PFSK-1 (cell line): ENCODE results near the gene NEDD4L.

Experiments
- FOXP2 ChIP-seq: optimal IDR thresholded peaks from 2 replicates; pipeline ENCODE3; 2011; ENCODE audit warnings: borderline replicate concordance, control low read depth, inconsistent platforms; ENCODE audit not compliant: insufficient read depth; ENCODE audit errors: extremely low read length, extremely low read depth
- POLR2AphosphoS5 ChIP-seq: IDR thresholded peaks from 2 replicates; pipeline ENCODE4 v1.6.1; 2012; ENCODE audit warnings: low read depth, mild to moderate bottlenecking, control low read depth, low read length, moderate library complexity
- SIN3A ChIP-seq: IDR thresholded peaks from 2 replicates; pipeline ENCODE4 v1.6.1; 2012; ENCODE audit warnings: mild to moderate bottlenecking, low read length, moderate library complexity, borderline replicate concordance; ENCODE audit not compliant: insufficient read depth
- TAF1 ChIP-seq: IDR thresholded peaks from 2 replicates; pipeline ENCODE4 v1.6.1; 2012; ENCODE audit warnings: low read length, control low read depth, borderline replicate concordance; ENCODE audit not compliant: insufficient read depth
- TF ChIP-seq, protein P1 (sequence below), 2 experiments: IDR thresholded peaks; 2 replicates each; pipeline versions ENCODE4 v1.6.1 to v1.8.0; 2011 to 2012; ENCODE audit warnings: low read depth in 2 of 2, low read length in 2 of 2, control low read depth in 1 of 2, inconsistent platforms in 1 of 2, mild to moderate bottlenecking in 1 of 2, moderate library complexity in 1 of 2; ENCODE audit not compliant: insufficient read depth in 1 of 2

DNA sequence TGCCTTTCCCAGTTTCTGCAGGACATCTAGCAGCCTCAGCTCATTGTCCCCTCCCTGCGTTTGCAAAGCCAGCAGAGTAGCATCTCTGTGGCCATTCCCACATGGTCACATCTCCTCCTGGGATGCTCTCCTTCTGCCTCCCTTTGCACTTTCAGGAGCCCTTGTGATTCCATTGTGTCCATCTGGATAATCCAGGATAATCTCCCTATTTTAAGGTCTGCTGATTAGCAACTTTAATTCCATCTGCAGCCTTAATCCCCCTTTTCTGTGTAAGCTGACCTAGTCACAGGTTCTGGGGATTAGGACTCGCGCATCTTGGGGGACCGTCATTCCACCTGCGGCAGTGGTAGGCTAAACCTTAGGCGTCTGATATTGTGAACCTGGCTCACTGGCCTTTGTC is 70.7 kb downstream of the NEDD4L start:
- TF ChIP-seq FOXP2 (no peak), TAF1 (no peak), POLR2AphosphoS5 (no peak), SIN3A (no peak)
- TF ChIP-seq, protein P1, sequence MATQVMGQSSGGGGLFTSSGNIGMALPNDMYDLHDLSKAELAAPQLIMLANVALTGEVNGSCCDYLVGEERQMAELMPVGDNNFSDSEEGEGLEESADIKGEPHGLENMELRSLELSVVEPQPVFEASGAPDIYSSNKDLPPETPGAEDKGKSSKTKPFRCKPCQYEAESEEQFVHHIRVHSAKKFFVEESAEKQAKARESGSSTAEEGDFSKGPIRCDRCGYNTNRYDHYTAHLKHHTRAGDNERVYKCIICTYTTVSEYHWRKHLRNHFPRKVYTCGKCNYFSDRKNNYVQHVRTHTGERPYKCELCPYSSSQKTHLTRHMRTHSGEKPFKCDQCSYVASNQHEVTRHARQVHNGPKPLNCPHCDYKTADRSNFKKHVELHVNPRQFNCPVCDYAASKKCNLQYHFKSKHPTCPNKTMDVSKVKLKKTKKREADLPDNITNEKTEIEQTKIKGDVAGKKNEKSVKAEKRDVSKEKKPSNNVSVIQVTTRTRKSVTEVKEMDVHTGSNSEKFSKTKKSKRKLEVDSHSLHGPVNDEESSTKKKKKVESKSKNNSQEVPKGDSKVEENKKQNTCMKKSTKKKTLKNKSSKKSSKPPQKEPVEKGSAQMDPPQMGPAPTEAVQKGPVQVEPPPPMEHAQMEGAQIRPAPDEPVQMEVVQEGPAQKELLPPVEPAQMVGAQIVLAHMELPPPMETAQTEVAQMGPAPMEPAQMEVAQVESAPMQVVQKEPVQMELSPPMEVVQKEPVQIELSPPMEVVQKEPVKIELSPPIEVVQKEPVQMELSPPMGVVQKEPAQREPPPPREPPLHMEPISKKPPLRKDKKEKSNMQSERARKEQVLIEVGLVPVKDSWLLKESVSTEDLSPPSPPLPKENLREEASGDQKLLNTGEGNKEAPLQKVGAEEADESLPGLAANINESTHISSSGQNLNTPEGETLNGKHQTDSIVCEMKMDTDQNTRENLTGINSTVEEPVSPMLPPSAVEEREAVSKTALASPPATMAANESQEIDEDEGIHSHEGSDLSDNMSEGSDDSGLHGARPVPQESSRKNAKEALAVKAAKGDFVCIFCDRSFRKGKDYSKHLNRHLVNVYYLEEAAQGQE (IDR thresholded peaks at IDR 0.05; ENCODE audit: insufficient read depth in 1 of 2, low read depth in 2 of 2, low read length in 2 of 2), result no peak
